Mucosa of descending colon (tissue), 3 donors: ENCODE data around the gene MAPKAP1. TPM values are rescaled to one million over a fixed set of nuclear protein-coding genes. Genes with fewer than 3 reads are reported as not detected.

ENCODE experiments used
- ATAC-seq: fragments of 200-7000 bp; cut with Tn5 transposase; one replicate; pipeline ENCODE4 v1.9.1; 2020; ENCODE audit warnings: mild to moderate bottlenecking, moderate library complexity
- DNase-seq, 3 donors: peaks; one replicate each; pipeline ENCODE4 v3.0.0-alpha.2; 2020
- H3K36me3 ChIP-seq: fragments of 200-600 bp; one replicate; pipeline ENCODE4 v1.8.0; 2021; ENCODE audit warnings: low read depth, mild to moderate bottlenecking
- H3K4me1 ChIP-seq: fragments of 200-600 bp; one replicate; pipeline ENCODE4 v1.8.0; 2021; ENCODE audit warnings: low read depth, mild to moderate bottlenecking
- H3K4me3 ChIP-seq: fragments of 200-600 bp; one replicate; pipeline ENCODE4 v1.8.0; 2021; ENCODE audit warnings: mild to moderate bottlenecking
- H3K9me3 ChIP-seq: fragments of 200-600 bp; one replicate; pipeline ENCODE4 v1.8.0; 2021; ENCODE audit warnings: mild to moderate bottlenecking
- intact Hi-C, 2 donors: fragments of 100-400 bp; cut with DNase I in 1 of 2; cut with micrococcal nuclease in 1 of 2; formaldehyde crosslinking; loops; one replicate each; pipeline versions ENCODE4 v1.11.0 to v1.11.1; 2022; cut with DNase I, micrococcal nuclease
- total RNA-seq, 3 donors: library from RNA; stranded (reverse); fragmentation: NEBNext Ultra II Directional in 2 of 3; extraction: Animal tissue kit (Norgen Biotek cat#: 25700) in 2 of 3; gene quantifications; one replicate each; pipeline versions ENCODE4 v1.2.1 to v1.2.4, GENCODE V29; 2021 to 2023
- TF ChIP-seq, protein P1 (sequence below): fragments of 200-600 bp; IDR thresholded peaks from one replicate; pipeline ENCODE4 v1.8.0; 2022; ENCODE audit warnings: antibody characterized with exemption, mild to moderate bottlenecking
- donor health status: DM: no; HTN: no; CAD: no; lungs with moderate emphysema.
- donor health status: DM: no; HTN: no; CAD: no.
- donor health status: DM: no; HTN: yes; CAD: no.

MAPKAP1 gene
- total RNA-seq, 3 donors from 2014 or later = 73.2 to 98.4 (median 84.9) TPM

DNA sequence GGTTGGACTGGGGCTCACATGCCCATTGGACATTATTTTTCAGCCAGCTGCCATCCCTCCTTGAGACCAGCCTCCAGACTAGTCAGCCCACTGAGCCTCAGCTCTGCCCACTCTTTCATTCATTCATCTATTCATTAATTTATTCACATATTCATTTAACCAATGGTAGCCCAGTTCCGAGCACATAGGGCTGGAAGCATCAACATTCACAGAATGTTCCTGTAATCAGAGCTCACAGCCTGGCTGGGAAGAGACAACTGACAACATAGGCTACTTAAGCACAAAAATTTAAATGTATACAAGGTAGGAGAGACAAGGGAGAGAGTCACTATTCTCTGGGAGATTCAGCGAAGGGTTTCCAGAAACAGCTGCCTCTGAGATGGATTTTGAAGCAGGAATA lies 23.2 kb upstream of the MAPKAP1 start:
- DNase-seq (no peak), ATAC-seq (no peak)
- TF ChIP-seq, protein P1, sequence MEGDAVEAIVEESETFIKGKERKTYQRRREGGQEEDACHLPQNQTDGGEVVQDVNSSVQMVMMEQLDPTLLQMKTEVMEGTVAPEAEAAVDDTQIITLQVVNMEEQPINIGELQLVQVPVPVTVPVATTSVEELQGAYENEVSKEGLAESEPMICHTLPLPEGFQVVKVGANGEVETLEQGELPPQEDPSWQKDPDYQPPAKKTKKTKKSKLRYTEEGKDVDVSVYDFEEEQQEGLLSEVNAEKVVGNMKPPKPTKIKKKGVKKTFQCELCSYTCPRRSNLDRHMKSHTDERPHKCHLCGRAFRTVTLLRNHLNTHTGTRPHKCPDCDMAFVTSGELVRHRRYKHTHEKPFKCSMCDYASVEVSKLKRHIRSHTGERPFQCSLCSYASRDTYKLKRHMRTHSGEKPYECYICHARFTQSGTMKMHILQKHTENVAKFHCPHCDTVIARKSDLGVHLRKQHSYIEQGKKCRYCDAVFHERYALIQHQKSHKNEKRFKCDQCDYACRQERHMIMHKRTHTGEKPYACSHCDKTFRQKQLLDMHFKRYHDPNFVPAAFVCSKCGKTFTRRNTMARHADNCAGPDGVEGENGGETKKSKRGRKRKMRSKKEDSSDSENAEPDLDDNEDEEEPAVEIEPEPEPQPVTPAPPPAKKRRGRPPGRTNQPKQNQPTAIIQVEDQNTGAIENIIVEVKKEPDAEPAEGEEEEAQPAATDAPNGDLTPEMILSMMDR = no peak
- H3K4me1 ChIP-seq = no peaks in the 10 kb centered on the region
- H3K4me3 ChIP-seq = no peak overlapping the region
- no peaks in the 10 kb centered on the region for H3K9me3 ChIP-seq
- H3K36me3 ChIP-seq = no peaks in the 10 kb centered on the region
- intact Hi-C loops = no loop called here

DNA sequence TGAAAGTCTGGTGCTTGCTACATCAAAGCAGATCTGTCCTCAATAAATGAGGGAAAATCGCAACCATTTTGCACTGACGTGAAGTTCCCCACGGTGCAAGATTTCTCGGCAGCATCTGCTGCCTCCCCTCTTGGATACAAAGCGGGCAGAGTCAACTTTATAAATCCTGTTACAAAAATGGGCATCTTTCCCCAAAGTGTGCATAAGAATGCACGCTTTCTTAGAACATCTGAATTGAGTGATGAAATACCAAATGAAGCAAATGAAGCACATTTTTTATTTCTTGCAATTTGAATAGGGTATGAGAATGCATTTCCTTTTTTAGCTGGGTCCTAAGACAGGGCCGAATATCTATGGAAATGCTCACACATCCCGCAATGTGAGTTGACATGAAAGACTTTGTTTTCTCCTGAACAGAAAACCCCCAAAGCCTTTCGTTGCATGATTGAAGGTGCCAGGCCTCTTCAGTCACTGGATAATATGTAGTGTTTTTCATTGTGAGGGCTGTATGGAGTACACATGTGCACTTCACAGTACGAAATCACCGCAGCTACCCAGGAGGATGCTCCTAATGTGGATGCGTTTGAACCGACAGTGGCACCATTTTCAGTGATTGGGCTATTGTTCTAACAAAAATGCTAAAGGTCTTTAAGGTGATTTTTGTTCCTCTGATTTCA lies 19.6 kb upstream of the MAPKAP1 start:
- TF ChIP-seq, protein P1 = no peak
- Histone ChIP-seq H3K4me1 (no peaks in the 10 kb centered on the region), H3K36me3 (no peaks in the 10 kb centered on the region), H3K4me3 (no peak overlapping the region), H3K9me3 (no peaks in the 10 kb centered on the region)
- DNase-seq (no peak), ATAC-seq (no peak)
- intact Hi-C loops = no loop called here

DNA sequence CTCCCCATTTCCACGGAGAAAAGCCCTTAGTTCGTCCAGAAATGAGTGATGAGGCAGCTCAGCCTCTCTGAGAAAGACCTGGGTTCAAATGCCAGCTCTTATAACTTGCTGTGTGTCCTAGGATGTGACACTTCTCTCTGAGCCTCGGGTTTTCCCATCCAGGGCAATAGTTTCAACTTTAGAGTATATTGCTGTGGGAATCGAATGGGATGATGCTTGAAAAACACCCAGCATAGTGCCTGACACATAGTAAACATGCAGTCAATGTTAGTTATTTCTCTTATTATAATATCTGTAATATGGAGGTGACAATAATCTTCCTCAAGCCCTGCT lies 430 bp upstream of the MAPKAP1 start:
- Histone ChIP-seq H3K4me3 (no peak overlapping the region), H3K36me3 (no peaks in the 10 kb centered on the region), H3K4me1 (peaks cover 10% of the 10 kb centered on the region), H3K9me3 (no peaks in the 10 kb centered on the region)
- DNase-seq = no peak
- no peak for ATAC-seq
- TF ChIP-seq, protein P1 = no peak
- intact Hi-C loops = no loop called here

- ATAC-seq = no peak
- Histone ChIP-seq H3K9me3 (no peaks in the 10 kb centered on the region), H3K36me3 (no peaks in the 10 kb centered on the region), H3K4me3 (no peak overlapping the region), H3K4me1 (peaks cover 10% of the 10 kb centered on the region)
- DNase-seq = no peak
- intact Hi-C loops = no loop called here
- TF ChIP-seq, protein P1 = no peak
Observed at GRCh38 chr9:125705893-125706292, 1.1 kb downstream of the MAPKAP1 start.

- no peak for ATAC-seq
- Histone ChIP-seq H3K4me1 (peaks cover 10% of the 10 kb centered on the region), H3K9me3 (no peaks in the 10 kb centered on the region), H3K36me3 (no peaks in the 10 kb centered on the region), H3K4me3 (no peak overlapping the region)
- no peak for DNase-seq
- TF ChIP-seq, protein P1 = no peak
- intact Hi-C loops = no loop called here
Observed at GRCh38 chr9:125703662-125704061, 3.3 kb downstream of the MAPKAP1 start.

- H3K4me1 ChIP-seq = peaks cover 10% of the 10 kb centered on the region
- no peak for ATAC-seq
- no peak overlapping the region for H3K4me3 ChIP-seq
- TF ChIP-seq, protein P1 = no peak
- intact Hi-C loops = no loop called here
- no peaks in the 10 kb centered on the region for H3K36me3 ChIP-seq
- DNase-seq = no peak
- H3K9me3 ChIP-seq = no peaks in the 10 kb centered on the region
Observed at GRCh38 chr9:125701351-125701750, 5.7 kb downstream of the MAPKAP1 start.
